NCI-H510A (cell line): Measurements from ENCODE around the gene PLCB1.
"Not testable (repeated sequence)": the region's sequence is repeated elsewhere in the genome, so short reads cannot be mapped to it uniquely, and the experiment has no call there.

ENCODE experiments used
- DNase-seq: peaks from one replicate; lab custom pipeline; 2025; lab: John Stamatoyannopoulos, UW

Gene PLCB1

GRCh38 chr20:8131598-8132483 is at the start of gene PLCB1:
Gene PLCB1 (plus strand): TSS chr20:8132266. CDS start chr20:8132652, 386 bp downstream.
- peak; percentile 85 for DNase-seq

GRCh38 chr20:8082989-8083388 is 49.1 kb upstream of the PLCB1 start:
- no peak for DNase-seq

DNA sequence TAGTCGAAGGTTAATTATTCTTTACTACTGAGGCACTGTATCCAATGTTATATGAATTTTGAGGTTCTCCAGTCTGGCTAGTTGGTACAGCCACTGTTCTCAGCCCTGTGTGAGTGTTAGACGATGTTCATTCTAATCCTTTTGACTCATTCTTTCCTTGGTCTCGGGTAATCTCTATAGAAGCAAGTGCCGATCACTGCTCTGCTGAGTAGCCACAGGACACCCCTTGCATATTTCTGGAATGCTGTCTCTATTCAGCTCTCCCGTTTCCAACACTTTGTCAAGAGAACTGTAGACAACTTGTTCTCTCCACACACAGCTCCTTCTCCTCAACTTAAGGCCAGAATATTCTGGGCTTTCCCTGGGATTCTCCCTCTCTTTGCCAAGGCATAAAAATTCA is 42.4 kb upstream of the PLCB1 start:
- no peak for DNase-seq

GRCh38 chr20:8094415-8094818 is 37.6 kb upstream of the PLCB1 start:
- no peak for DNase-seq

DNA sequence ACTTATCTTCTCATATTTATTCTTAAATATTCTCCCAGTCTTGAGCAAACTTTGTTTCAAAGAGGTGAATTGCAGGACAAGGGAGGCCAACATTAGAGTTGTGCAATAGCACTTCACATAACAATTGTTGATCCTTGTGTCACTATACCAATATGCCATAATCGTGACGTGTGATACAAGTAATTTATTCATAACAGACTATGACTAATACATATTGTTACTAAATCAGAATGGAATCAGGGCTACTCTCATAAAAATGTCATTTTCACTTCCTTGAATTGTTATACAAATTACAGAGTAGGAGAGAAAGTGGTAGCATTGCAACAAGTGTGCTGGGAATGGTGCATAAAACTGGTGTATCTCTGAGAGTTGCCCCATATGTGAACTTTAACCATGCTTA is 37.2 kb upstream of the PLCB1 start:
- no peak for DNase-seq

DNA sequence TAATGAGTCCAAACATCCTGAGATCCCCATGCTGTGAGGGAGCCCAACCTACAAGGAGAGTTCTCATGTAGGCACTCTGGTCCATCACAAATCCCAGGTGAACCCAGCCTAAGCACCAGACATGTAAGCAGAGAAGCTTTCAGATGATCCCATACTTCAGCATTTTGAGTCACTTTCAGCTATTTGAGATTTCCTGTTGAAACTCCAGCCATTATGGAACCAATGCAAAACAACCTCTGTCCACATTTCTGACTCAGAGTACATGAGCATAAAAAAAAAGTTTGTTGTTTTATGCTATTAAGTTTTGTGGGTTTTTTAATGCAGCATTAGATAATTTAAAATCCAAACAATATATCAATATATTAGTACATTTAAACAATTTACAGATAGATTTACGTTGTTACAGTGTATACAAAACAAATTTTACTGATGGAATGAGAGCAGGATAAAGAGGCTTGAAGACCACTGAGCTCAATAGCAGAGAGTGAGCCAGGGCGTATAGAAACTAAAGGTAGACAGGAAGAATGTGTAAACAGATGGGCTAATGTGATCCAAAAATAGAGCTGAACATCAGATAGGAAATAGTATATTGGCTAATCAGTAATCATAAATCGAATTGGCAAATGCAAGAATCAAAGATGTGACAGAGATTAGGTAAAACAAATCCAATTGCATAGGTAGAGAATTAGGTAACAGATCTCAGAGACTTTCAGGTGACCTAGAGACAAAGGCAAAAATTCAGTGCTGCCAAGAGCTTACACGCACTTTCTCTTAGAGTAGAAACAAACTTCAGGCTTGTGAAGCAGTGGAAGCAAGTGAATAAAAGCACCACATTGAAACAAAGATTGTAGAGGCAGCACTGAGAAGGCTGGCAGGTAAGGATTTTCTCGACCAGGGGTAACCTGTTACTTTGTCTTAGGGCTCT is 36.2 kb upstream of the PLCB1 start:
- DNase-seq, result no peak

DNA sequence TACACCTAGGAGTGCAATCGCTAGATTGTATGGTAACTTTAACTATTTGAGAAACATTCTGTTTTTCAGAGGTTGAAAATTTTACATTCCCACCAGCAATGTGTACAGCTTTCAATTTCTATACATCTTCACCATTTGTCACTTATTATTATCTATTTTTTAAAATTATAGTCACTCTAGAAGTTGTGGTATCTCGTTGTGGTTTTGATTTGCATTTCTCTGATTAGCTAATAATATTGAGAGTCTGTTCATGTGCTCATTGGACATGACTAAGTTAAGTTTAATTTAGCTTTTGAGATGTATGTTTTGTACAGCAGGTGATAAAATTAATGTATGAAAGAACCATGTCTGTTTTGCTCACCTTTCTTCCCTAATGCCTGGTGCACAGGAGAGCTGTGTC is 34.8 kb upstream of the PLCB1 start:
- DNase-seq, result no peak

DNA sequence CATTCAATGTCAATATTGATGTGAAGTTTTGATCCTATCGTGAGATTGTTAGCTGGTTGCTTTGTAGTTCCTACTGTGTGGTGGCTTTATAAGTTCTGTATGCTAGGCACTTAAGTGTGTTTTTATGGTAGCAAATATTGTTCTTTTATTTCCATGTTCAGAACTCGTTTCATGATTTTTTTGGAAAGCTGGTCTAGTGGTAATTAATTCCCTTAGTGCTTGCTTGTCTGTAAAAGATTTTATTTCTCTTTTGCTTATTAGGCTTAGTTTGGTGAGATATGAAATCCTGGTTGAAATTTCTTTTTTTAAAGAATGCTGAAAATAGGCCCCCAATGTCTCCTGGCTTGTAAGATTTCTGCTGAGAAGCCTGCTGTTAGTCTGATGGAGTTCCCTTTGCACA is 27.8 kb upstream of the PLCB1 start:
- no peak for DNase-seq

DNA sequence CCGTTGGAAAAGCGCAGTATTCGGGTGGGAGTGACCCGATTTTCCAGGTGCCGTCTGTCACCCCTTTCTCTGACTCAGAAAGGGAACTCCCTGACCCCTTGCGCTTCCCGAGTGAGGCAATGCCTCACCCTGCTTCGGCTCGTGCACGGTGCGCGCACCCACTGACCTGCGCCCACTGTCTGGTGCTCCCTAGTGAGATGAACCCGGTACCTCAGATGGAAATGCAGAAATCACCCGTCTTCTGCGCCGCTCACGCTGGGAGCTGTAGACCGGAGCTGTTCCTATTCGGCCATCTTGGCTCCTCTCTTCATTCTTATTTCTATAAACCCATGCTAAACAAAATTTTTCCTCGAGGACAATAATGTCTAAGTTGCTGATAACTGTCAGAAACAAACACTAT is 17.5 kb upstream of the PLCB1 start:
- not testable (repeated sequence) for DNase-seq

DNA sequence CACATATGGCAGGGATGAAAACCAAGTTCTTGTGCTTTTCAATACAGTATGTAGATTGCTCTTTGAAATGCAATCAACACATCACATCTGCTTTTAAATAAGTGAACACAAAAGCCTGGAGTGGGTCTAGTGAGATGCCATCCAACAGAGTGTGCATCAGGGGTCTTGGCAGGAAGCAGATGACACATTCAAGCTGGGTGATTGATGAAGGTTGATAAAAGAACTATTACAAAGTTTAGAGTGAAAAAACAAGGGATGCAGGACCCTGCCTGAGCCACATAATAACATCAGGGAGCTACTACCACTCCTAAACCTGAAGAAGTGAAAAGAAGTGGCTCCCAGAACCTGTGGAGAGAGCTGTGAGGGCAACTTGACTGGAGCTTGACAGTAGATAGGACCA is 16.6 kb upstream of the PLCB1 start:
- no peak for DNase-seq

GRCh38 chr20:8116067-8116811 is 15.8 kb upstream of the PLCB1 start:
- DNase-seq, result no peak

DNA sequence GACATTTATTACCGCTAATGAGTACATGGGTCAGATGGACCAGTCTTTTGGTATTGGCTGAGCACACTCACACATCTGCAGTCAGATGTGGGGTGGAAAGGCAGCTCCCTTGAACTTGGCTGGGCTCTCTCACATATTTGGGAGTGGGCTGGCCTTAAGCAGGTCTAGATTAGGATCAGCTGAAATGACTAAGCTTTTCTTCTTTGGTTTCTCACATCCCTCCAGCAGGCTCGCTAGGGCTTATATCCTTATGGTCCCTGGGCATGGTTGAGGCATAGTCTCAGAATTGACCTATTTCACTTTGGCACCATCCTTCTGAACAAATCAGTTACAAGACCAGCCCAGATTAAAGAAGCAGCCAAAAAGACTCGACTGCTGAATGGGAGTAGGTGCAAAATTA is 14.4 kb upstream of the PLCB1 start:
- DNase-seq, result no peak

DNA sequence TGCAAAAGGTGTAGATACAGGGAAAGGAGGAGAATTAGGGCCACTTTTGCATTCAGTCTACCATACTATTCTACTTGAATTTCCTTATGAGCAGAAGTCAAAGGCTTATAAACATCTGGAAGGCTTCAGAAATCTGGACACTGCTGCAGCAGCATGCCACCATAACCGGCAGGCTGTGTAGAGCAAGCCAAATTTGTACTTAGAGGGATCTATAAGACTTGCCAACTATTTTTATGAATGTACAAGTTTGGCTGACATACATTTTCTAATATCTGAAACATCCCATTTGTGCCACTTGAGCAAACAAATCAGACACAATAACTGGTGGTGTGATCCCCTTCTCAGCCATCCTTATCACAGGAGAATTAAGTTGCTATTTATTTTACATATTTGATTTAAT is 14.0 kb upstream of the PLCB1 start:
- no peak for DNase-seq

- no peak for DNase-seq
Measured at GRCh38 chr20:8118760-8119159, 13.3 kb upstream of the PLCB1 start.

GRCh38 chr20:8121666-8122065 is 10.4 kb upstream of the PLCB1 start:
- DNase-seq, result no peak

GRCh38 chr20:8124639-8125038 is 7.4 kb upstream of the PLCB1 start:
- DNase-seq, result no peak

DNA sequence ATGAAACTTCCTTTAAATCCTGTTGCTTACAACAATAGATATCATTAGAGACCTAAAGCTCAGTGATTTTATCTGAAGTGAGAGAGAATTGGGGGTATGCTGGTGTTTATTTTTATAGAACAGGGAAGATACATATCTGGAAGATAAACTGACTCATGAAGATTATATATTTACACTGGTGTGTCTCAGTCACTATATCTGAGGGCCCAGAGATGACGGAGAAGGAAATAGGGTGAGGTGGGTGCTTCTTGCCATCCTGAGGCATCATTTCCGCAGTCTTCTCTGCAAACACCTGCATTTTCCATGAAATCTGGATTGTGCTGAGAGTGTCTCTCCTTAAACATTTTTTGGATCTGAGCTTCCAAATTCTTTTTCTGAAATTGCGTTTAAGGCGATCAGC is 5.9 kb upstream of the PLCB1 start:
- no peak for DNase-seq

GRCh38 chr20:8126841-8127378 is 5.2 kb upstream of the PLCB1 start:
- DNase-seq, result no peak

GRCh38 chr20:8127553-8128255 is 4.4 kb upstream of the PLCB1 start:
- no peak for DNase-seq

DNA sequence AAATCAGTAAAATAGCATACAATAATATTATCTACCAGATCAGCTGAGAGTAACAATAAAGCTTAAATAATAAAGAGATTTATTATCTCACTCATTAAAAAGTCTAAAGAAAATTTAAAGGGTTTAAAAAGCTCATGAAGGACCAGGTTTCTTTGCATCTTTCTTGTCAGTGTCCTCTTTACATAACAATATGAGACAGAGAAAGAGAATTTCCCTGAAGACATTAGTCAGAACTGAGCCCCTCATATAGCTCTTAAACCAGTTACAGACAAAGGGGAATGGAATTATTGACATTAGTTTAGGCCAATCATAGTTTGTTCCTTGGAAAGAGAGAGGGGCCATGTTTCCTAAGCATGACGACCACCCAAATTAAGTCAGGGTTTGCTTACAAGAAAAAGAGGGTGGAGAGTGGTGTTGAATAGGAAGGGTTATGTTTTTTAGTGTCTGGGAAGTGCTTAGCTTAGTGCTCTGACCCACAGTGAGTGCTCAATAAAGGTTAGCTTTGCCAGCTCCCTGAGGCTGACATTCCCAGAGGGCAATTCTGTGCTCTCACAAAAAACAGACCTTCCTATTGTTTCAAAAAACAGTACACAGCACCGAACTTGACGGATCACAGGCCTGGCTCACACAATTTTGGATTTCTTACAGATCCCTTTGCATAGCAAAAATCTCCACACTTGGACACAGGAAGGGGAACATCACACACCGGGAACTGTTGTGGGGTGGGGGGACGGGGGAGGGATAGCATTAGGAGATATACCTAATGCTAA is 3.6 kb upstream of the PLCB1 start:
- no peak for DNase-seq
